SH-SY5Y (cell line): ENCODE data around the gene HYAL2.

Experiments
- GATA2 ChIP-seq: IDR thresholded peaks from 2 replicates; pipeline ENCODE4 v1.6.1; 2011; ENCODE audit warnings: mild to moderate bottlenecking, low read depth, low read length
- GATA3 ChIP-seq: IDR thresholded peaks from 2 replicates; pipeline ENCODE4 v1.6.1; 2011; ENCODE audit warnings: low read depth, mild to moderate bottlenecking, low read length, moderate library complexity

DNA sequence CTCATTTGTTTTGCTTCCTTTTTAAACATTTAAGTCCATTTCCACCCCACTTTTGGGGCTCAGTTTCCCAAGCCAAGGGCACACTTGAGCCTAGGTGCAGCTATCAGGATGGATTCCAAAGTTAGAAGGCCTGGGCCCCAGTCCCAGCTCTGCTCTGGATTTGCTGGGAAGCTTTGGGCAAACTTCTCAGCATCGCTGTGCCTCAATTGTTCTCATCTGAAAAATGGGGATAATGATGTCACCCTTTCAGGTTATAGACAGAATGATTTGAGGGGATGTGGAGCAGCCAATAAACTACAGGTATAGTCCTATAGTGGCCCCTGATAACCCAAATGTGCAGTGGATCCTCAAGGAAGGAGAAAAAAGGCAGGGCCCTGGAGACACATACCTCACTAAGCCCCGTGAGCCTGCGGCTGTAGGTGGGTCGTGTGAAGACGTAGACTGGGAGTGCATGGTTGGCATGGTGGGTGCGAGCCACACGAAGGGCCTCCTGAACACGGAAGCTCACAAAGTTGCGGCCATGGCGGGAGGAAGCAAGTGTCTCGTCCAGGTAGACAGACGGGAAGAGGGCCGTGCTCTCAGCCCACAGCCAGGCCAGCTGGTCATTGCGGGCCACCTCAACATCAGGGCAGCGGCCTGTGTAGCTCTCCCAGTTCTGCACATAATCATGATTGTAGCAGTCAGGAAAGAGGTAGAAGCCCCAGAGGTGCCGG lies 3.2 kb downstream of the HYAL2 start:
- TF ChIP-seq GATA2: no peak
- TF ChIP-seq GATA3: no peak
